Endothelial cell of umbilical vein (primary cell): ENCODE data around the gene SLC9A2. TPM values are rescaled to one million over a fixed set of nuclear protein-coding genes. Genes with fewer than 3 reads are reported as not detected.

Source experiments
- BruUV-seq: library from RNA; stranded (reverse); fragments of 400-500 nt; replicated peaks from 2 replicates; lab custom pipeline; 2021; lab: Mats Ljungman, UMichigan
- CTCF ChIA-PET: fragments of 300-600, 350-600 bp; sonication (Branson Sonifier 250); formaldehyde crosslinking; loops from one replicate; lab custom pipeline; 2021; ENCODE audit warnings: antibody characterized with exemption, inconsistent platforms; lab: Charles Lee
- POLR2A ChIA-PET: fragments of 300-600, 350-600 bp; sonication (Branson Sonifier 250); formaldehyde crosslinking; loops from one replicate; lab custom pipeline; 2021; ENCODE audit warnings: antibody characterized with exemption, inconsistent platforms; lab: Charles Lee
- DNase-seq: peaks from one replicate; pipeline ENCODE4 v3.0.0-alpha.2; 2011; ENCODE audit warnings: low read depth, low spot score
- FAIRE-seq: peaks from 2 replicates; lab custom pipeline; 2011; peaks lifted over from hg19 to GRCh38; lab: Jason Lieb, UNC
- H2AFZ ChIP-seq: 2 replicates; pipeline ENCODE4 v1.6.0; 2012; ENCODE audit warnings: low read depth, low read length, control low read depth, inconsistent platforms
- H3K27ac ChIP-seq: 2 replicates; pipeline ENCODE4 v1.5.1; 2011; ENCODE audit warnings: low read depth, mild to moderate bottlenecking, control low read depth, low read length, moderate library complexity; ENCODE audit not compliant: insufficient read depth
- H3K27me3 ChIP-seq, 2 experiments: 2 replicates each; pipeline versions ENCODE4 v1.6.0 to v1.6.1; 2011; ENCODE audit warnings: low read length in 2 of 2, mixed read lengths in 1 of 2; ENCODE audit not compliant: control insufficient read depth in 2 of 2, insufficient read depth in 2 of 2
- H3K36me3 ChIP-seq, 2 experiments: 2 replicates in 1 of 2; 3 replicates in 1 of 2; pipeline ENCODE4 v1.5.1; 2011; ENCODE audit warnings: low read length in 2 of 2, mild to moderate bottlenecking in 1 of 2, moderate library complexity in 1 of 2; ENCODE audit not compliant: control insufficient read depth in 2 of 2, insufficient read depth in 2 of 2; ENCODE audit errors: extremely low read depth in 1 of 2
- H3K4me1 ChIP-seq: 3 replicates; pipeline ENCODE4 v1.5.1; 2011; ENCODE audit warnings: mild to moderate bottlenecking, low read length; ENCODE audit not compliant: control insufficient read depth, insufficient read depth; ENCODE audit errors: extremely low read depth
- H3K4me2 ChIP-seq: 2 replicates; pipeline ENCODE4 v1.6.1; 2011; ENCODE audit warnings: low read length, control low read depth, mixed read lengths; ENCODE audit not compliant: insufficient read depth
- H3K4me3 ChIP-seq, 3 experiments: fragments of 200-600 bp in 1 of 3; sonication (generic), shearing (Covaris generic) in 1 of 3; replicated peaks in 1 of 3; 2 replicates each; pipeline ENCODE4 v1.5.1; 2011 to 2016; ENCODE audit warnings: control low read depth in 3 of 3, low read length in 3 of 3, mild to moderate bottlenecking in 2 of 3, inconsistent platforms in 1 of 3, low read depth in 1 of 3, moderate library complexity in 1 of 3; ENCODE audit not compliant: insufficient read depth in 1 of 3
- H3K79me2 ChIP-seq: 2 replicates; pipeline ENCODE4 v1.6.0; 2012; ENCODE audit warnings: low read length, inconsistent platforms; ENCODE audit not compliant: control insufficient read depth, insufficient read depth
- H3K9ac ChIP-seq: replicated peaks from 2 replicates; pipeline ENCODE3; 2011; ENCODE audit warnings: low read length, control low read depth; ENCODE audit not compliant: insufficient read depth; ENCODE audit errors: extremely low read depth
- H3K9me1 ChIP-seq: replicated peaks from 3 replicates; pipeline ENCODE4 v1.6.0; 2011; ENCODE audit warnings: mild to moderate bottlenecking, low read length; ENCODE audit not compliant: control insufficient read depth, insufficient read depth; ENCODE audit errors: extremely low read depth
- H3K9me3 ChIP-seq: replicated peaks from 2 replicates; pipeline ENCODE4 v1.5.1; 2012; ENCODE audit warnings: low read length, inconsistent platforms; ENCODE audit not compliant: control insufficient read depth, insufficient read depth
- H4K20me1 ChIP-seq: replicated peaks from 2 replicates; pipeline ENCODE3; 2011; ENCODE audit warnings: mild to moderate bottlenecking, low read length; ENCODE audit not compliant: control insufficient read depth, insufficient read depth; ENCODE audit errors: extremely low read depth
- EZH2 ChIP-seq: IDR thresholded peaks from 2 replicates; pipeline ENCODE4 v1.6.1; 2012; ENCODE audit warnings: borderline replicate concordance, low read depth, mild to moderate bottlenecking, moderate library complexity, low read length, inconsistent platforms; ENCODE audit not compliant: severe bottlenecking
- FOS ChIP-seq: IDR thresholded peaks from 2 replicates; pipeline ENCODE4 v1.6.1; 2011; ENCODE audit warnings: mild to moderate bottlenecking, low read length, moderate library complexity, borderline replicate concordance; ENCODE audit not compliant: insufficient read depth
- GATA2 ChIP-seq: IDR thresholded peaks from 2 replicates; pipeline ENCODE4 v1.7.0; 2011; ENCODE audit warnings: low read depth, mild to moderate bottlenecking, moderate library complexity, mixed read lengths, low read length; ENCODE audit not compliant: insufficient read length, insufficient read depth
- MYC ChIP-seq: IDR thresholded peaks from one replicate; pipeline ENCODE4 v1.6.1; 2011; ENCODE audit warnings: mild to moderate bottlenecking, low read depth, low read length
- dilution Hi-C: fragments of 300-500 bp; cut with MboI; formaldehyde crosslinking; loops from one replicate; pipeline ENCODE4 v1.15.0; 2019; ENCODE audit warnings: low sequenced_read_pairs; ENCODE audit not compliant: extremely low pct_ligation_motif_present
- intact Hi-C: fragments of 100-400 bp; cut with micrococcal nuclease; formaldehyde crosslinking; loops from one replicate; pipeline ENCODE4 v1.10.0; 2022
- polyA plus RNA-seq, 4 experiments: library from polyadenylated mRNA; depleted of rRNA in 3 of 4; stranded (reverse) in 3 of 4; unstranded in 1 of 4; fragments of >200 nt; gene quantifications; 2 replicates each; pipeline versions ENCODE4 v1.2.1 to v1.2.3, GENCODE V29; 2011 to 2012; ENCODE audit warnings: missing spikeins in 1 of 4
- total RNA-seq: library from RNA; stranded (reverse); gene quantifications from 2 replicates; pipeline ENCODE4 v1.2.3, GENCODE V29; 2021
- TF ChIP-seq, protein P1 (sequence below), 2 donors: IDR thresholded peaks; 1 replicate in 1 of 2; 2 replicates in 1 of 2; pipeline ENCODE4 v1.5.1; 2011; ENCODE audit warnings: low read length in 2 of 2, mild to moderate bottlenecking in 2 of 2, moderate library complexity in 2 of 2, control low read depth in 1 of 2, inconsistent platforms in 1 of 2, low read depth in 1 of 2; ENCODE audit not compliant: insufficient read depth in 1 of 2; ENCODE audit errors: extremely low read depth in 1 of 2

SLC9A2 gene
- total and polyA plus RNA-seq, 2 donors (not counting 3 experiments of a cell fraction or from before 2014, with no cell fraction given) = 0.03 TPM; not detected in 1

DNA sequence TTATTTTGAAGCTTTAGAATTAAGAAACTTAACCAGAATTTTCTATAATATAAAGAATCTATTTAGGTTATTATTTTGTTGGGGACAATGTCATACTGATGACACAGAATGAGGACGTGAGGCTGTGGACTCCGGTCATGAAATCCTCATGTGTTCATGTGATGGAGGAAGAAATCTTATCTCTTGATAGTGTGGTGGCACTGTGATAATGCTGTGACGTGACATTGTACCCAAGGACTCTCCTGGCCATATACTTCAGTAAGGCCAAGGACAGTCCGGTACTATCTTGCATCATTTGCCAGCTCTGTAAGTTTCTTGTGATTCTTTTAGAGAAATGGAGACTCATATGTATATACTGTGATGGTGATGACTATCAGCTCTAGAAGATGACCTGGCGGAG is 59.1 kb downstream of the SLC9A2 start:
- ChIA-PET CTCF (interaction anchor here (1.6 kb wide), 1 partner anchor 16 kb away, joined by 5 read pairs; no protein-coding TSS in a partner anchor), POLR2A (no interaction called here)
- peaks cover 2% of the 10 kb centered on the region in 2 experiments for H3K27me3 ChIP-seq
- TF ChIP-seq GATA2 (no peak), FOS (no peak), EZH2 (no peak), MYC (no peak)
- intact Hi-C loops (no loop called here), dilution Hi-C loops (no loop called here)
- no peak overlapping the region for H3K4me2 ChIP-seq
- no peak overlapping the region for H3K9ac ChIP-seq
- DNase-seq (no peak), FAIRE-seq (no peak)
- H3K4me3 ChIP-seq = no peak overlapping the region
- BruUV-seq = no TSS peak
- H3K27ac ChIP-seq = no peak overlapping the region
- no peaks in the 10 kb centered on the region for H3K36me3 ChIP-seq
- H4K20me1 ChIP-seq = no peaks in the 10 kb centered on the region
- H2AFZ ChIP-seq = no peak overlapping the region
- H3K9me3 ChIP-seq = no peaks in the 10 kb centered on the region
- no peaks in the 10 kb centered on the region for H3K79me2 ChIP-seq
- no peaks in the 10 kb centered on the region for H3K4me1 ChIP-seq
- no peaks in the 10 kb centered on the region for H3K9me1 ChIP-seq

DNA sequence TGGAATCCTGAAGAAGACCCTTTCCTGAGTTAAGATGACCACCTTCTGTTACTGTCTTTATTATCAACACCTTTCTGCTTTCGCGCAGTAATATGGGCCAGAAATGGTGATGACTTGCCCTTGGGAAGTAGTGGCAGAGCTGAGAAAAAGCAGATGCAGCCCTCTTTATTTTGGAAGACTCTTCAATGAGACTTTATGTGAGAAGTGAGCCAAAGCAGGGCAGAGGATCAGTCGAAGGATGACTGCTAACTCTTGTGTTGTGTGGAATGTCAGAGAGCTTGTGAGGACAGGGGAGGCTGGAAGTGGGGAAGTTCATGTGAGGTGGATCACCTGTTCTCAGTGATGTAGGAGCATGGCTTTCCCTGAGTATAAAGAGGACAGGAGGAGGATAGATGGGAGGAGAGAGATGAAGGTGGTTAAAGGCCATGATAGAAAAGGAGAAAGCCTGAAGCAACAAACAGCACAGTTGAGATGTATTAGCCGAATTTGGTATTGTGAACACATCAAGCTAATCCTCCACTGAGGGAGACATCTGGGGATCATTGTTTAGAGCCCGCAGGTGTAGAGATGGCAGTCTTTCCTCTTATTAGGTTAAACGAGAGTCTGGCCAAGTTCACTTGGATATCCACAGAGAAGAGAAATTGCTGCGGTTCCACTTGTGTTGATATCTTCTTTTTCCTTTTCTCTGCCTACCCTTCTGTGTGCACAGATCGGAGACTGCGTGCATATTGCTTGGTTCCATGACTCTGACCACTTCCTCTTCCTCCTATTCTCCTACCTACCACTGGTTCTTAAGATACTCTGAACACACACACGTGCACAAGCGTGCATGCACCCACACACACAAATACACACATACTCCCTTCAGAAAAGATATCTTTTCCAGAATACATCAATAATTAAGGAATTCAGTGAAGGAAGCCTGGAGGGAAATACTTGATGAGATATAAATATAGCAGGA is 67.4 kb downstream of the SLC9A2 start:
- ChIA-PET CTCF (no interaction called here), POLR2A (no interaction called here)
- no peak overlapping the region for H3K9ac ChIP-seq
- TF ChIP-seq, protein P1, sequence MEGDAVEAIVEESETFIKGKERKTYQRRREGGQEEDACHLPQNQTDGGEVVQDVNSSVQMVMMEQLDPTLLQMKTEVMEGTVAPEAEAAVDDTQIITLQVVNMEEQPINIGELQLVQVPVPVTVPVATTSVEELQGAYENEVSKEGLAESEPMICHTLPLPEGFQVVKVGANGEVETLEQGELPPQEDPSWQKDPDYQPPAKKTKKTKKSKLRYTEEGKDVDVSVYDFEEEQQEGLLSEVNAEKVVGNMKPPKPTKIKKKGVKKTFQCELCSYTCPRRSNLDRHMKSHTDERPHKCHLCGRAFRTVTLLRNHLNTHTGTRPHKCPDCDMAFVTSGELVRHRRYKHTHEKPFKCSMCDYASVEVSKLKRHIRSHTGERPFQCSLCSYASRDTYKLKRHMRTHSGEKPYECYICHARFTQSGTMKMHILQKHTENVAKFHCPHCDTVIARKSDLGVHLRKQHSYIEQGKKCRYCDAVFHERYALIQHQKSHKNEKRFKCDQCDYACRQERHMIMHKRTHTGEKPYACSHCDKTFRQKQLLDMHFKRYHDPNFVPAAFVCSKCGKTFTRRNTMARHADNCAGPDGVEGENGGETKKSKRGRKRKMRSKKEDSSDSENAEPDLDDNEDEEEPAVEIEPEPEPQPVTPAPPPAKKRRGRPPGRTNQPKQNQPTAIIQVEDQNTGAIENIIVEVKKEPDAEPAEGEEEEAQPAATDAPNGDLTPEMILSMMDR (IDR thresholded peaks at IDR 0.05; ENCODE audit: extremely low read depth in 1 of 2, insufficient read depth in 1 of 2, low read depth in 1 of 2, low read length in 2 of 2) = no peak
- H3K36me3 ChIP-seq = no peaks in the 10 kb centered on the region
- FAIRE-seq (no peak), DNase-seq (no peak)
- no peaks in the 10 kb centered on the region for H3K79me2 ChIP-seq
- H3K4me3 ChIP-seq = no peak overlapping the region
- intact Hi-C loops = no loop called here
- no peaks in the 10 kb centered on the region for H4K20me1 ChIP-seq
- no peaks in the 10 kb centered on the region for H3K9me3 ChIP-seq
- no peaks in the 10 kb centered on the region for H3K9me1 ChIP-seq
- H3K4me2 ChIP-seq = no peak overlapping the region
- H2AFZ ChIP-seq = no peak overlapping the region
- no TSS peak for BruUV-seq
- H3K4me1 ChIP-seq = no peaks in the 10 kb centered on the region
- peaks cover 2 to 6% of the 10 kb centered on the region in 2 experiments for H3K27me3 ChIP-seq
- dilution Hi-C loops = no loop called here
- H3K27ac ChIP-seq = no peak overlapping the region
